GM23338 (cell line): ENCODE measurements around the gene AFF3. TPM values are rescaled to one million over a fixed set of nuclear protein-coding genes. Genes with fewer than 3 reads are reported as not detected.

Experiments
- ATAC-seq: fragments of 200-7000 bp; cut with Tn5 transposase; 3 replicates; pipeline ENCODE4 v1.9.1; 2020
- DNase-seq: peaks from one replicate; pipeline ENCODE4 v3.0.0-alpha.2; 2015; ENCODE audit warnings: low spot score
- H2AFZ ChIP-seq: fragments of 200-600 bp; sonication (generic); 2 replicates; pipeline ENCODE4 v1.8.0; 2016; ENCODE audit warnings: antibody characterized with exemption, mild to moderate bottlenecking, moderate library complexity
- H3F3A ChIP-seq: fragments of 200-600 bp; sonication (generic); replicated peaks from 2 replicates; pipeline ENCODE4 v1.8.0; 2017; ENCODE audit warnings: antibody characterized with exemption, mixed run types, low read depth
- H3K27ac ChIP-seq: fragments of 200-600 bp; sonication (generic); 2 replicates; pipeline ENCODE4 v1.6.1; 2016; ENCODE audit warnings: low read depth
- H3K27me3 ChIP-seq: fragments of 200-600 bp; sonication (generic); 2 replicates; pipeline ENCODE4 v1.8.0; 2016; ENCODE audit warnings: mild to moderate bottlenecking, mixed run types, moderate library complexity; ENCODE audit not compliant: insufficient read depth
- H3K36me3 ChIP-seq: fragments of 200-600 bp; sonication (generic); 2 replicates; pipeline ENCODE4 v1.8.0; 2016; ENCODE audit warnings: mild to moderate bottlenecking; ENCODE audit not compliant: insufficient read depth
- H3K4me1 ChIP-seq: fragments of 200-600 bp; sonication (generic); 2 replicates; pipeline ENCODE4 v1.8.0; 2016; ENCODE audit warnings: mild to moderate bottlenecking, moderate library complexity; ENCODE audit not compliant: insufficient read depth
- H3K4me2 ChIP-seq: fragments of 200-600 bp; sonication (generic); 2 replicates; pipeline ENCODE4 v1.7.1; 2017; ENCODE audit warnings: mixed run types
- H3K4me3 ChIP-seq: fragments of 200-600 bp; sonication (generic); 2 replicates; pipeline ENCODE4 v1.6.1; 2016; ENCODE audit warnings: mixed run types
- H3K79me2 ChIP-seq: fragments of 200-600 bp; sonication (generic); replicated peaks from 2 replicates; pipeline ENCODE4 v1.8.0; 2017; ENCODE audit warnings: mild to moderate bottlenecking; ENCODE audit not compliant: insufficient read depth
- H3K9me2 ChIP-seq: fragments of 200-600 bp; sonication (generic); 2 replicates; pipeline ENCODE4 v1.8.0; 2017; ENCODE audit not compliant: insufficient read depth
- H4K20me1 ChIP-seq: fragments of 200-600 bp; sonication (generic); replicated peaks from 2 replicates; pipeline ENCODE4 v1.8.0; 2017; ENCODE audit warnings: mild to moderate bottlenecking; ENCODE audit not compliant: insufficient read depth
- H3K27ac Mint-ChIP-seq: 2 replicates; pipeline ENCODE4 v1.8.0; 2020; ENCODE audit warnings: inconsistent platforms, mild to moderate bottlenecking, moderate library complexity, mixed read lengths
- H3K27me3 Mint-ChIP-seq: 3 replicates; pipeline ENCODE4 v1.8.0; 2022; ENCODE audit warnings: low read depth, mild to moderate bottlenecking, moderate library complexity, mixed read lengths, inconsistent platforms; ENCODE audit not compliant: insufficient read depth, poor library complexity
- H3K36me3 Mint-ChIP-seq: 3 replicates; pipeline ENCODE4 v1.8.0; 2021; ENCODE audit warnings: low read depth, mild to moderate bottlenecking, inconsistent platforms, moderate library complexity, mixed read lengths
- H3K4me1 Mint-ChIP-seq: 3 replicates; pipeline ENCODE4 v1.8.0; 2020; ENCODE audit warnings: mild to moderate bottlenecking, inconsistent platforms, mixed read lengths
- H3K4me3 Mint-ChIP-seq: 3 replicates; pipeline ENCODE4 v1.8.0; 2021; ENCODE audit warnings: moderate library complexity, mild to moderate bottlenecking, inconsistent platforms, mixed read lengths
- H3K9me3 Mint-ChIP-seq: 3 replicates; pipeline ENCODE4 v1.8.0; 2020; ENCODE audit warnings: moderate library complexity, mild to moderate bottlenecking, inconsistent platforms, mixed read lengths
- CREB1 ChIP-seq: fragments of 250-450 bp; sonication (Bioruptor Pico); IDR thresholded peaks from 2 replicates; pipeline ENCODE4 v1.5.0; 2020; ENCODE audit warnings: low read depth, mild to moderate bottlenecking, moderate library complexity
- CTCF ChIP-seq, 2 experiments: fragments of 200-600 bp in 1 of 2; sonication (generic) in 1 of 2; conservative IDR thresholded peaks; 2 replicates each; pipeline versions ENCODE4 v1.5.1 to v1.6.1; 2016 to 2017; ENCODE audit warnings: antibody characterized with exemption in 2 of 2, low read depth in 2 of 2, mild to moderate bottlenecking in 2 of 2, moderate library complexity in 1 of 2
- ETS1 ChIP-seq: IDR thresholded peaks from 2 replicates; pipeline ENCODE4 v1.6.1; 2016; ENCODE audit warnings: antibody characterized with exemption
- EZH2phosphoT487 ChIP-seq: fragments of 200-600 bp; sonication (generic); IDR thresholded peaks from one replicate; pipeline ENCODE4 v1.8.1; 2018; ENCODE audit warnings: antibody characterized with exemption; ENCODE audit not compliant: unreplicated experiment
- JUNB ChIP-seq: IDR thresholded peaks from one replicate; pipeline ENCODE4 v1.6.1; 2016; ENCODE audit warnings: antibody characterized with exemption; ENCODE audit not compliant: unreplicated experiment
- NANOG ChIP-seq: IDR thresholded peaks from 2 replicates; pipeline ENCODE4 v1.6.1; 2016; ENCODE audit warnings: antibody characterized with exemption, borderline replicate concordance
- POLR2AphosphoS5 ChIP-seq: IDR thresholded peaks from 2 replicates; pipeline ENCODE4 v1.6.1; 2016; ENCODE audit warnings: antibody characterized with exemption, low read depth
- STAT1 ChIP-seq: IDR thresholded peaks from one replicate; pipeline ENCODE4 v1.6.1; 2016; ENCODE audit warnings: antibody characterized with exemption; ENCODE audit not compliant: unreplicated experiment
- ZNF114 ChIP-seq: fragments of 250-450 bp; sonication (Bioruptor Pico); IDR thresholded peaks from 2 replicates; pipeline ENCODE4 v1.5.0; 2020; ENCODE audit warnings: mild to moderate bottlenecking, moderate library complexity
- ZNF331 ChIP-seq: fragments of 250-450 bp; sonication (Bioruptor Pico); IDR thresholded peaks from 2 replicates; pipeline ENCODE4 v1.5.0; 2020; ENCODE audit warnings: low read depth, mild to moderate bottlenecking, moderate library complexity
- polyA plus RNA-seq: library from polyadenylated mRNA; unstranded; fragments of >200 nt; fragmentation: Nextera tagmentation; extraction: Ambion mirVana; gene quantifications from 2 replicates; pipeline ENCODE4 v1.2.1, GENCODE V29; 2016
- total RNA-seq: library from RNA; depleted of rRNA; stranded (reverse); fragments of >200 nt; shearing (Covaris generic); gene quantifications from 2 replicates; pipeline ENCODE4 v1.2.3, GENCODE V29; 2014

The AFF3 gene
- total and polyA plus RNA-seq, 2 experiments from 2014 or later, result 0.73 to 1.4 TPM

GRCh38 chr2:99816908-99817307 lies 325.5 kb downstream of the AFF3 start:
- Mint-ChIP-seq H3K27ac (no peak overlapping the region), H3K4me3 (no peak overlapping the region), H3K4me1 (peaks cover 5% of the 10 kb centered on the region; the same call in 2 of the 3 replicates), H3K36me3 (no peaks in the 10 kb centered on the region), H3K9me3 (no peaks in the 10 kb centered on the region), H3K27me3 (no peaks in the 10 kb centered on the region)
- DNase-seq (no peak), ATAC-seq (no peak)
- Histone ChIP-seq H3K4me3 (no peak overlapping the region), H3K27ac (no peak overlapping the region), H3K36me3 (no peaks in the 10 kb centered on the region), H3K9me2 (peaks cover 4% of the 10 kb centered on the region), H3K4me2 (no peak overlapping the region), H4K20me1 (no peaks in the 10 kb centered on the region), H2AFZ (no peak overlapping the region), H3K27me3 (no peaks in the 10 kb centered on the region), H3F3A (no peaks in the 10 kb centered on the region), H3K4me1 (0 out of 2 replicates have a peak, but pooled peaks cover 5% of the 10 kb centered on the region), H3K79me2 (no peaks in the 10 kb centered on the region)
- TF ChIP-seq POLR2AphosphoS5, result no peak
- no peak for TF ChIP-seq ZNF114 (CRISPR knock-in tag)

DNA sequence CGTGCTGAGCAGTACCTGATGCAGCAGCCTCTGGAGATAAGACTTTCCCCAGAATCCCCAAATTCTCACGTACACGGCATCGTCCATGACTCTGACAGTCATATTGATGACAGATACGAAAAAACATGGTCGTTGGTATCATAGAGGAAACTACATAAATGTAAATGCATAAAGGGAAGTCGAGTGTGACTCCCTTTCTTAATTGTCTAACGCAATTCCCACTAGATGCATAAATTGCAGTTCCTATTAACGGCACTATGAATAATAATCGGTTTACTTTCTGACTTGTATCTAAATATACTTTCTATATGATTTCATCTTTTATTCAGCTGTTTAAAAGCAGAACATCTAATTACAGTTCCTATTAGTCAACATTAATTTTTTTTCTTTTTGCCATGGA lies 330.0 kb downstream of the AFF3 start:
- no peak overlapping the region for H3K27ac ChIP-seq
- H3K36me3 ChIP-seq, result no peaks in the 10 kb centered on the region
- no peak overlapping the region for H3K4me3 Mint-ChIP-seq
- peaks cover 4% of the 10 kb centered on the region for H3K9me2 ChIP-seq
- H3K4me1 ChIP-seq, result no peaks in the 10 kb centered on the region
- DNase-seq (no peak), ATAC-seq (no peak)
- H3K79me2 ChIP-seq, result no peaks in the 10 kb centered on the region
- H3K4me2 ChIP-seq, result no peak overlapping the region
- no peaks in the 10 kb centered on the region for H3F3A ChIP-seq
- H3K27me3 ChIP-seq, result no peaks in the 10 kb centered on the region
- no peaks in the 10 kb centered on the region for H3K36me3 Mint-ChIP-seq
- H3K9me3 Mint-ChIP-seq, result no peaks in the 10 kb centered on the region
- H3K27me3 Mint-ChIP-seq, result peaks cover 2% of the 10 kb centered on the region
- no peak overlapping the region for H3K27ac Mint-ChIP-seq
- no peaks in the 10 kb centered on the region for H4K20me1 ChIP-seq
- no peak overlapping the region for H3K4me3 ChIP-seq
- peaks cover 12% of the 10 kb centered on the region for H3K4me1 Mint-ChIP-seq
- TF ChIP-seq ETS1, result no peak
- no peak for TF ChIP-seq EZH2phosphoT487
- no peak for TF ChIP-seq ZNF331 (CRISPR knock-in tag)
- no peak for TF ChIP-seq CTCF (conservative IDR thresholded peaks at IDR 0.05; ENCODE audit: low read depth in 2 of 2)
- no peak for TF ChIP-seq JUNB
- TF ChIP-seq NANOG, result no peak
- H2AFZ ChIP-seq, result no peak overlapping the region

- no peaks in the 10 kb centered on the region for H4K20me1 ChIP-seq
- H3K79me2 ChIP-seq, result no peaks in the 10 kb centered on the region
- H2AFZ ChIP-seq, result no peak overlapping the region
- Mint-ChIP-seq H3K27ac (no peak overlapping the region), H3K4me1 (peaks cover 12% of the 10 kb centered on the region), H3K27me3 (peaks cover 2% of the 10 kb centered on the region), H3K36me3 (no peaks in the 10 kb centered on the region), H3K4me3 (no peak overlapping the region), H3K9me3 (no peaks in the 10 kb centered on the region)
- H3K27me3 ChIP-seq, result no peaks in the 10 kb centered on the region
- no peaks in the 10 kb centered on the region for H3K4me1 ChIP-seq
- H3K4me3 ChIP-seq, result no peak overlapping the region
- H3F3A ChIP-seq, result no peaks in the 10 kb centered on the region
- H3K9me2 ChIP-seq, result peaks cover 4% of the 10 kb centered on the region; the same call in 1 of the 2 replicates
- no peak overlapping the region for H3K27ac ChIP-seq
- DNase-seq (no peak), ATAC-seq (no peak)
- H3K36me3 ChIP-seq, result no peaks in the 10 kb centered on the region
- no peak overlapping the region for H3K4me2 ChIP-seq
- TF ChIP-seq CREB1 (CRISPR knock-in tag) (no peak), ZNF114 (CRISPR knock-in tag) (no peak), STAT1 (no peak), ETS1 (no peak), CTCF (conservative IDR thresholded peaks at IDR 0.05; ENCODE audit: low read depth in 2 of 2) (no peak), POLR2AphosphoS5 (no peak), NANOG (no peak), ZNF331 (CRISPR knock-in tag) (no peak)
These were observed 330.8 kb downstream of the AFF3 start for GRCh38 chr2:99811544-99811943.
